B cell (primary cell): ENCODE data around the gene PCDHGB6.

Experiments used
- EZH2 ChIP-seq: IDR thresholded peaks from 2 replicates; pipeline ENCODE4 v1.6.1; 2012; ENCODE audit warnings: borderline replicate concordance, low read depth, mild to moderate bottlenecking, moderate library complexity, low read length; ENCODE audit not compliant: insufficient read depth, poor library complexity, severe bottlenecking
- TF ChIP-seq, protein P1 (sequence below): fragments of 200-600 bp; IDR thresholded peaks from one replicate; pipeline ENCODE4 v1.8.0; 2022; ENCODE audit warnings: antibody characterized with exemption, mild to moderate bottlenecking

DNA sequence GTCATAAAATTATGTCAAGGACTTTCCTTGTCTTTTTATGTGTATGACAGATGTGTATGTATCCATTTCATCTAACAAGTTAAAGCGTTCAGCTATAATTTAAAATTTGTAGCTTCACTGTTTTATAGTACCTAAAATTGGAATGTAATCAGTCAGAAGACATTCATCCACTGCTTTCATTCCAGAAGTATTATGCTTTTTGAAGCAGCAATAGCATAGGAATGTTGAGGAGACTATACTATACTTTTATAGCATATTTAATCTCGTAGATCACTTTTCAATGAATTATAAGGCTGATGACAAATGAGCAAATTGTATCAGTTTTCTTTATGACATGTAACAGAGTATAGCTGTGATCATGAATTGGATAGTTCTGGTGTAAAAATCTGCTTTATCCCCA lies 29.4 kb downstream of the PCDHGB6 start:
- TF ChIP-seq, protein P1, sequence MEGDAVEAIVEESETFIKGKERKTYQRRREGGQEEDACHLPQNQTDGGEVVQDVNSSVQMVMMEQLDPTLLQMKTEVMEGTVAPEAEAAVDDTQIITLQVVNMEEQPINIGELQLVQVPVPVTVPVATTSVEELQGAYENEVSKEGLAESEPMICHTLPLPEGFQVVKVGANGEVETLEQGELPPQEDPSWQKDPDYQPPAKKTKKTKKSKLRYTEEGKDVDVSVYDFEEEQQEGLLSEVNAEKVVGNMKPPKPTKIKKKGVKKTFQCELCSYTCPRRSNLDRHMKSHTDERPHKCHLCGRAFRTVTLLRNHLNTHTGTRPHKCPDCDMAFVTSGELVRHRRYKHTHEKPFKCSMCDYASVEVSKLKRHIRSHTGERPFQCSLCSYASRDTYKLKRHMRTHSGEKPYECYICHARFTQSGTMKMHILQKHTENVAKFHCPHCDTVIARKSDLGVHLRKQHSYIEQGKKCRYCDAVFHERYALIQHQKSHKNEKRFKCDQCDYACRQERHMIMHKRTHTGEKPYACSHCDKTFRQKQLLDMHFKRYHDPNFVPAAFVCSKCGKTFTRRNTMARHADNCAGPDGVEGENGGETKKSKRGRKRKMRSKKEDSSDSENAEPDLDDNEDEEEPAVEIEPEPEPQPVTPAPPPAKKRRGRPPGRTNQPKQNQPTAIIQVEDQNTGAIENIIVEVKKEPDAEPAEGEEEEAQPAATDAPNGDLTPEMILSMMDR, result no peak
- no peak for TF ChIP-seq EZH2
